Mesendoderm (in vitro differentiated cells): Measurements from ENCODE around the gene PRKG2.

Experiments
- DNase-seq: peaks from one replicate; pipeline ENCODE4 v3.0.0; 2013
- H2AK5ac ChIP-seq: 2 replicates; pipeline ENCODE4 v1.6.1; 2013; ENCODE audit warnings: low read length, inconsistent platforms
- H2BK120ac ChIP-seq: 2 replicates; pipeline ENCODE4 v1.6.1; 2013; ENCODE audit warnings: low read depth, mild to moderate bottlenecking, low read length, moderate library complexity, mixed read lengths
- H2BK15ac ChIP-seq: replicated peaks from 2 replicates; pipeline ENCODE4 v1.6.1; 2013; ENCODE audit warnings: low read depth, mild to moderate bottlenecking, moderate library complexity
- H2BK5ac ChIP-seq: 2 replicates; pipeline ENCODE4 v1.6.1; 2013; ENCODE audit warnings: low read length, inconsistent platforms
- H3K18ac ChIP-seq: 2 replicates; pipeline ENCODE4 v1.6.1; 2013; ENCODE audit warnings: mild to moderate bottlenecking, low read length, mixed read lengths
- H3K23ac ChIP-seq: one replicate; pipeline ENCODE4 v1.6.1; 2013; ENCODE audit warnings: low read length
- H3K27ac ChIP-seq: 2 replicates; pipeline ENCODE4 v1.5.1; 2013; ENCODE audit warnings: low read depth, mild to moderate bottlenecking, inconsistent platforms, low read length, moderate library complexity
- H3K27me3 ChIP-seq: 2 replicates; pipeline ENCODE4 v1.6.1; 2013; ENCODE audit warnings: low read length, control low read depth, mild to moderate bottlenecking, inconsistent platforms; ENCODE audit not compliant: insufficient read depth, poor library complexity
- H3K36me3 ChIP-seq: 2 replicates; pipeline ENCODE4 v1.6.1; 2013; ENCODE audit warnings: low read length, inconsistent platforms; ENCODE audit not compliant: control insufficient read depth, insufficient read depth
- H3K4ac ChIP-seq: one replicate; pipeline ENCODE4 v1.6.1; 2013; ENCODE audit warnings: low read depth, mild to moderate bottlenecking, low read length, moderate library complexity
- H3K4me1 ChIP-seq: 2 replicates; pipeline ENCODE4 v1.6.1; 2013; ENCODE audit warnings: low read depth, low read length, inconsistent platforms; ENCODE audit not compliant: control insufficient read depth
- H3K4me2 ChIP-seq: 2 replicates; pipeline ENCODE4 v1.6.1; 2013; ENCODE audit warnings: low read length
- H3K4me3 ChIP-seq: 2 replicates; pipeline ENCODE4 v1.5.1; 2013; ENCODE audit warnings: mild to moderate bottlenecking, low read length
- H3K56ac ChIP-seq: one replicate; pipeline ENCODE4 v1.6.1; 2013; ENCODE audit warnings: low read length
- H3K79me1 ChIP-seq: 2 replicates; pipeline ENCODE4 v1.6.1; 2013; ENCODE audit warnings: low read length, inconsistent platforms
- H3K79me2 ChIP-seq: 2 replicates; pipeline ENCODE4 v1.6.1; 2013; ENCODE audit warnings: mild to moderate bottlenecking, low read length; ENCODE audit not compliant: control insufficient read depth, insufficient read depth
- H3K9ac ChIP-seq: 2 replicates; pipeline ENCODE4 v1.6.1; 2013; ENCODE audit warnings: low read length, inconsistent platforms
- H4K5ac ChIP-seq: one replicate; pipeline ENCODE4 v1.6.1; 2013; ENCODE audit warnings: low read length
- H4K8ac ChIP-seq: one replicate; pipeline ENCODE4 v1.6.1; 2013; ENCODE audit warnings: low read depth, mild to moderate bottlenecking, control low read depth, low read length, moderate library complexity
- WGBS: extraction: QIAGEN DNeasy Blood & Tissue Kit; methylation state at CpG from one replicate; pipeline ENCODE4 v1.1.7; 2013; ENCODE audit warnings: low lambda C conversion rate, missing lambda C conversion rate; ENCODE audit not compliant: insufficient coverage; ENCODE audit errors: extremely low coverage; 5-methylcytosine and 5-hydroxymethylcytosine counted together

Gene PRKG2

DNA sequence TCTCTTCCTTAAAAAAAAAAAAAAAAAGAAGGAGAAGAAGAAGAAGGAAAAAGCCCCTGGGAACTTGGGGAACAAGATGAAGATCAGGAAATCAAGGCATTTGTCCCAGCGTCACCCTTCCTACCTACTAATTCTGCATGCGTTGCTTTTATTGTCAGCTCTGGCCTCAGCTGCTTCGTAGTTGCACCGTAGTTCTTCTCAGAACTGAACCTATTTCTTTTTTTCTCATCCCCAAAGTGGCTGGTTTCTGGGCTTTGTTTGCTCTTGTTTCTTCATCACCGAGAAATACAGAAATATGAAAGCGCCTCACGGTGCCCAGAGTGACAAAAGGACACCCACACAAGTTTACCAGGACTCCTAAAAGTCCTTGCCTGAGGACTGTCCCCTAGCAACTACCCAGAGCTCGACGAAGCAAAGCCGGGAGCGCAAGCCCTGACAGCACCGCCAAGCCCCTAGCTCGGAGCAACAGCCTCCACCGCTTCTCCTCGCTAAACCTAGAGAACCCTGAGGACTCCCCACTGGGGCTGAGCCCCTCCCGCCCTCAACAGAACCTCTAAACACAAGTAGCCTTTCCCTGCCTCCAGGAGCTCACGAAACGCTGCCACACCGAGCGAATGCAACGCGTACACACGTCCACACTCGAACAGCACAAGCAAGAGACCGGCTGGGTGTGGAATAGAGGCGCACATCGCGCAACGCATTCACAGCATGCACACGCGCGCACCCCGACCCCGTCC lies 710 bp downstream of the PRKG2 start:
- Histone ChIP-seq H3K23ac (no peak overlapping the region), H2BK120ac (no peak overlapping the region), H2AK5ac (no peak overlapping the region), H3K79me2 (no peaks in the 10 kb centered on the region), H3K4me2 (peak overlapping the region; percentile 85), H3K18ac (no peak overlapping the region), H3K36me3 (no peaks in the 10 kb centered on the region), H3K4ac (no peak overlapping the region), H2BK5ac (no peak overlapping the region), H3K4me1 (no peaks in the 10 kb centered on the region), H3K79me1 (no peaks in the 10 kb centered on the region), H3K4me3 (peak overlapping the region; percentile 50), H3K27ac (no peak overlapping the region), H3K27me3 (peaks cover 36% of the 10 kb centered on the region), H4K5ac (no peak overlapping the region), H4K8ac (no peak overlapping the region), H3K9ac (no peak overlapping the region), H3K56ac (peak overlapping the region; percentile 49), H2BK15ac (no peak overlapping the region)
- no CpG with 5 or more reads among the region's 34 CpGs for WGBS
- peak; percentile 57 for DNase-seq

DNA sequence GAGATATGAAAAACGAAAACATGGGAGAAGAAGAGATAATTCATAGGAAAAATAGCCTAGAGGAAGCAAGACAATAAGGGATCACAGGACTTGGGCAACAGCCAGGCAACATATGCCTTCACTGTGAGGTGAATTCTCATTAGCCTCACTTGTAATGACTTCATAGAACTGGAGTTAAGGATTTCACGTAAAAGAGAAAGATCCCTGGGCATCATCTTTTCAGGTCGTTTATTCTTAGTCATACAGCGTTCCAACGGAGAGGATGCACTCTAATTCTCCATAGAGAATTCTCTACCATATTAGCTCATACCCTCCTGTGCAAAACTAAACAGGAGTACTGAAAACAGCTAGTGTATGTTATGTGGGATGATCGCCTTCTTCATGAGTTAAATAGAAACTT lies 1.4 kb downstream of the PRKG2 start:
- no peak overlapping the region for H2AK5ac ChIP-seq
- no peak overlapping the region for H3K4me3 ChIP-seq
- H3K56ac ChIP-seq, result no peak overlapping the region
- no peak overlapping the region for H3K9ac ChIP-seq
- no peaks in the 10 kb centered on the region for H3K4me1 ChIP-seq
- H3K36me3 ChIP-seq, result no peaks in the 10 kb centered on the region
- no peak for DNase-seq
- H2BK5ac ChIP-seq, result no peak overlapping the region
- no peak overlapping the region for H3K23ac ChIP-seq
- no peak overlapping the region for H4K8ac ChIP-seq
- H3K18ac ChIP-seq, result no peak overlapping the region
- no peak overlapping the region for H3K27ac ChIP-seq
- peaks cover 36% of the 10 kb centered on the region for H3K27me3 ChIP-seq
- H2BK15ac ChIP-seq, result no peak overlapping the region
- no peak overlapping the region for H3K4ac ChIP-seq
- H3K4me2 ChIP-seq, result no peak overlapping the region
- no peaks in the 10 kb centered on the region for H3K79me1 ChIP-seq
- WGBS, result no CpG with 5 or more reads among the region's 6 CpGs
- H3K79me2 ChIP-seq, result no peaks in the 10 kb centered on the region
- no peak overlapping the region for H2BK120ac ChIP-seq
- no peak overlapping the region for H4K5ac ChIP-seq

DNA sequence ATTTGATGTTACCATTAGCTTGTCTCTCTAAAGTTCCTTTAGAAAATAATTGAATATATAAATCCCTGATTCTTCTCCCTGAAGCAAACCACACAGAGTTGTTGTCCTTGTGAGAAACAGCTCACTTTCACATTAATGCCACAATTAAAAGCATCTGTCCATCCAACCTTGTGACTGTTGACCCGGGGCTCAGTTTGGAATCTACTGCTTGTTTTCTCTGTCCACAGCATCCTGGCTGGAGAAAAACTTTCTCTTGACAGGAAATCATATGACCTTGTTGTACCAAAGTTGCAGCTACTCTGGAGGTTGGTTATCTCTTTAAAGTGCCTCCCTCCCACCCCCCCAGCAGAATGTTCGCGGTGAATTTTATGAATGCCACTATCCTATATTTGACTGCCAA lies 3.1 kb downstream of the PRKG2 start:
- no peaks in the 10 kb centered on the region for H3K79me1 ChIP-seq
- H4K8ac ChIP-seq, result no peak overlapping the region
- no peak overlapping the region for H3K18ac ChIP-seq
- H2BK120ac ChIP-seq, result no peak overlapping the region
- no peak overlapping the region for H3K4ac ChIP-seq
- H2BK5ac ChIP-seq, result no peak overlapping the region
- H3K36me3 ChIP-seq, result no peaks in the 10 kb centered on the region
- no peak overlapping the region for H3K4me3 ChIP-seq
- no peak for DNase-seq
- no CpG with 5 or more reads among the region's 3 CpGs for WGBS
- H3K79me2 ChIP-seq, result no peaks in the 10 kb centered on the region
- no peak overlapping the region for H2BK15ac ChIP-seq
- no peak overlapping the region for H3K4me2 ChIP-seq
- H3K23ac ChIP-seq, result no peak overlapping the region
- H3K27me3 ChIP-seq, result peaks cover 36% of the 10 kb centered on the region
- no peak overlapping the region for H3K9ac ChIP-seq
- no peaks in the 10 kb centered on the region for H3K4me1 ChIP-seq
- H2AK5ac ChIP-seq, result no peak overlapping the region
- no peak overlapping the region for H3K56ac ChIP-seq
- H4K5ac ChIP-seq, result no peak overlapping the region
- H3K27ac ChIP-seq, result no peak overlapping the region

DNA sequence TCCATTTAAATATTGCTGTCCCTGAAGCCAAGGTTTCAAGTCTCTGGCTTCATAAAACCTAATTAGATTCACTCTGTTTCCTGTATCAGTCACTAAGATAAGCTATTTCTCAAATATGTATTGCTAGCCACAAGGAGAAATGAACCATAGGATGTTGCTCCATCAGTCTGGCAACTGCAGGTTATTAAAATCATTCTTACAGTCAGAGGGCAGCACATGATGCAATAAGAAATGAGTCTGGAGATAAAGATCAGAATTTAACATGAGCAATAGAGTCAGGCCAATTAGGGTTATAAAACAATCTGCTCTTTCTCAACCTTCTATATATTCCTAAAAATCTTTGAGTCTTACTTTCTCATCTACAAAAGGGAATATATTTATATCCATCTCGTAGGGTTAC lies 7.2 kb downstream of the PRKG2 start:
- WGBS, result no CpG with 5 or more reads among the region's 1 CpG
- H3K79me2 ChIP-seq, result no peaks in the 10 kb centered on the region
- H2BK120ac ChIP-seq, result no peak overlapping the region
- H3K79me1 ChIP-seq, result no peaks in the 10 kb centered on the region
- no peak overlapping the region for H2BK5ac ChIP-seq
- no peak overlapping the region for H3K4me3 ChIP-seq
- H3K18ac ChIP-seq, result no peak overlapping the region
- H3K56ac ChIP-seq, result no peak overlapping the region
- no peak overlapping the region for H2AK5ac ChIP-seq
- no peak overlapping the region for H3K9ac ChIP-seq
- no peak overlapping the region for H3K23ac ChIP-seq
- no peaks in the 10 kb centered on the region for H3K36me3 ChIP-seq
- no peak overlapping the region for H3K27ac ChIP-seq
- H3K4ac ChIP-seq, result no peak overlapping the region
- H4K8ac ChIP-seq, result no peak overlapping the region
- H4K5ac ChIP-seq, result no peak overlapping the region
- H3K4me1 ChIP-seq, result no peaks in the 10 kb centered on the region
- DNase-seq, result no peak
- H2BK15ac ChIP-seq, result no peak overlapping the region
- peaks cover 2% of the 10 kb centered on the region for H3K27me3 ChIP-seq
- H3K4me2 ChIP-seq, result no peak overlapping the region

DNA sequence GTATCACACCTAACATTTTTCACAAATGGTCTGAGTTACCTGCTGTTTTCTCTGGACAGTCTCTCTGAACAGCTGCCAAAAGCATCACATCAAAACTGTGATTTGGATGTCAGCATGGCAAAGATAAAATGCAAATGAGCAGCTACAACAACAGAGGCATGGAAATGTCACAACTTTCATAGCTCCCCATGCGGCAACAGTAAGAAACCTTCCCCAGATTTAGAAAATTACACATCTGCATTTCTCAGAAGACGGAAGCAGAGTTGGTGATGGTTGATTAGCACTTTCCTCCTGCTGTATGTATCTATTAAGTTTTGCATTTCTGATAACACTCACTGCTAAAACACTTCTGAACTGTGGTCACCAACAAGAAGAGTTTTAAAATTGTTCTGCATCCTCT lies 9.7 kb downstream of the PRKG2 start:
- no peak overlapping the region for H3K27ac ChIP-seq
- no peaks in the 10 kb centered on the region for H3K36me3 ChIP-seq
- no peak overlapping the region for H3K56ac ChIP-seq
- no peaks in the 10 kb centered on the region for H3K79me1 ChIP-seq
- no CpG with 5 or more reads among the region's 2 CpGs for WGBS
- no peaks in the 10 kb centered on the region for H3K79me2 ChIP-seq
- H3K4me2 ChIP-seq, result no peak overlapping the region
- H2AK5ac ChIP-seq, result no peak overlapping the region
- H4K5ac ChIP-seq, result no peak overlapping the region
- H3K23ac ChIP-seq, result no peak overlapping the region
- no peak for DNase-seq
- H3K18ac ChIP-seq, result no peak overlapping the region
- no peak overlapping the region for H2BK120ac ChIP-seq
- no peak overlapping the region for H3K9ac ChIP-seq
- H2BK15ac ChIP-seq, result no peak overlapping the region
- no peak overlapping the region for H3K4ac ChIP-seq
- no peak overlapping the region for H4K8ac ChIP-seq
- no peak overlapping the region for H2BK5ac ChIP-seq
- no peaks in the 10 kb centered on the region for H3K27me3 ChIP-seq
- no peak overlapping the region for H3K4me3 ChIP-seq
- H3K4me1 ChIP-seq, result no peaks in the 10 kb centered on the region

DNA sequence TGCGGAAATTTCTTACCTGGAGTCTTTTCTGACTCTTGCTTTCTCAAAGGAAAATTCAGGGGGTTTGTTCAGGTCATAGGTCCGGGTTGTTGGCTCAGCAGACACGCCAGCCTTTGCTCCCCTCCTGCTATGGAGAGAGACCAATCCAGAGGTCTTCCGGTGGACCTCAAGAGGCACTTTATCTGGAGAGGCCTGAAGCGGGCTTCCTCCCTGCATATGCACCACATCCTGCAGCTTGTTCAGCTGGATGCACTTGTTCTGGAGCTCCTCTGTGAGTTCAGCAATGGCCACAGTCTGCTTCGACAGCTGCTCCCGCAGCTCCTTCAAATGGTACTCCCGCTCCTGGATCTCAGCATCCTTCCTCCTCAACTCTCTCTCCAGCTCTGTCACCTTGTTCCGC lies 10.5 kb downstream of the PRKG2 start:
- Histone ChIP-seq H3K56ac (no peak overlapping the region), H4K8ac (no peak overlapping the region), H3K27me3 (no peaks in the 10 kb centered on the region), H3K4ac (no peak overlapping the region), H2BK15ac (no peak overlapping the region), H3K79me2 (no peaks in the 10 kb centered on the region), H2BK5ac (no peak overlapping the region), H2BK120ac (no peak overlapping the region), H3K4me3 (no peak overlapping the region), H3K23ac (no peak overlapping the region), H3K27ac (no peak overlapping the region), H3K4me2 (no peak overlapping the region), H3K9ac (no peak overlapping the region), H3K36me3 (no peaks in the 10 kb centered on the region), H3K79me1 (no peaks in the 10 kb centered on the region), H2AK5ac (no peak overlapping the region), H3K18ac (no peak overlapping the region), H3K4me1 (no peaks in the 10 kb centered on the region), H4K5ac (no peak overlapping the region)
- WGBS, result no CpG with 5 or more reads among the region's 9 CpGs
- no peak for DNase-seq
